CD8-positive, alpha-beta memory T cell (primary cell): Measurements from ENCODE around the gene ESRRG. TPM values are rescaled to one million over a fixed set of nuclear protein-coding genes. Genes with fewer than 3 reads are reported as not detected.
A peak's percentile ranks its signal among the peaks of the same experiment; 100 is the strongest.

ENCODE experiments used
- CTCF ChIA-PET: fragments of 350-600 bp; sonication (Branson Sonifier 250); formaldehyde crosslinking; loops from one replicate; lab custom pipeline; 2021; ENCODE audit warnings: antibody characterized with exemption; lab: Charles Lee
- POLR2A ChIA-PET: fragments of 350-600 bp; sonication (Branson Sonifier 250); formaldehyde crosslinking; loops from one replicate; lab custom pipeline; 2021; ENCODE audit warnings: antibody characterized with exemption; lab: Charles Lee
- DNase-seq, 5 donors: peaks; one replicate each; pipeline versions ENCODE4 v3.0.0 to v3.0.0-alpha.2; 2020 to 2022; ENCODE audit warnings: mixed read lengths in 1 of 5
- H3K27ac ChIP-seq: one replicate; pipeline ENCODE4 v1.7.0; 2013; ENCODE audit warnings: low read depth, mild to moderate bottlenecking, low read length, moderate library complexity
- H3K27me3 ChIP-seq: 2 replicates; pipeline ENCODE4 v1.7.0; 2013; ENCODE audit warnings: low read length, mild to moderate bottlenecking; ENCODE audit not compliant: insufficient read depth, poor library complexity, severe bottlenecking
- H3K36me3 ChIP-seq: 2 replicates; pipeline ENCODE4 v1.7.0; 2013; ENCODE audit warnings: mild to moderate bottlenecking, low read length, moderate library complexity; ENCODE audit not compliant: insufficient read depth
- H3K4me1 ChIP-seq: 2 replicates; pipeline ENCODE4 v1.7.0; 2013; ENCODE audit warnings: mild to moderate bottlenecking, low read length, moderate library complexity; ENCODE audit not compliant: insufficient read depth
- H3K4me3 ChIP-seq: 2 replicates; pipeline ENCODE4 v1.7.0; 2013; ENCODE audit warnings: mild to moderate bottlenecking, low read length
- H3K9me3 ChIP-seq: 2 replicates; pipeline ENCODE4 v1.7.0; 2013; ENCODE audit warnings: mild to moderate bottlenecking, low read length
- H3K27ac Mint-ChIP-seq, 8 donors: one replicate each; pipeline ENCODE4 v1.8.0; 2020 to 2021; ENCODE audit warnings: mixed read lengths in 8 of 8, mild to moderate bottlenecking in 6 of 8, inconsistent platforms in 3 of 8, moderate library complexity in 3 of 8
- H3K27me3 Mint-ChIP-seq, 2 donors: one replicate each; pipeline ENCODE4 v1.8.0; 2020 to 2021; ENCODE audit warnings: mixed read lengths in 2 of 2, mild to moderate bottlenecking in 1 of 2, moderate library complexity in 1 of 2
- H3K36me3 Mint-ChIP-seq, 3 donors: one replicate each; pipeline ENCODE4 v1.8.0; 2020 to 2021; ENCODE audit warnings: mixed read lengths in 3 of 3, inconsistent platforms in 1 of 3, mild to moderate bottlenecking in 1 of 3
- H3K4me1 Mint-ChIP-seq, 3 donors: one replicate each; pipeline ENCODE4 v1.8.0; 2020 to 2021; ENCODE audit warnings: mixed read lengths in 3 of 3, inconsistent platforms in 1 of 3, mild to moderate bottlenecking in 1 of 3
- H3K4me3 Mint-ChIP-seq, 7 donors: one replicate each; pipeline ENCODE4 v1.8.0; 2020 to 2021; ENCODE audit warnings: mixed read lengths in 7 of 7, mild to moderate bottlenecking in 6 of 7, moderate library complexity in 4 of 7, inconsistent platforms in 2 of 7
- H3K9me3 Mint-ChIP-seq, 5 donors: one replicate each; pipeline ENCODE4 v1.8.0; 2020 to 2022; ENCODE audit warnings: mixed read lengths in 5 of 5, mild to moderate bottlenecking in 3 of 5, moderate library complexity in 2 of 5, inconsistent platforms in 1 of 5
- polyA plus RNA-seq: library from polyadenylated mRNA; unstranded; fragments of 300-500 nt; fragmentation: Illumina TruSeq; gene quantifications from one replicate; pipeline ENCODE4 v1.2.3, GENCODE V29; 2021
- total RNA-seq, 2 experiments: library from RNA; stranded (reverse); gene quantifications; one replicate each; pipeline ENCODE4 v1.2.3, GENCODE V29; 2021

The ESRRG gene
- total RNA-seq (not detected), polyA plus RNA-seq (not detected)

DNA sequence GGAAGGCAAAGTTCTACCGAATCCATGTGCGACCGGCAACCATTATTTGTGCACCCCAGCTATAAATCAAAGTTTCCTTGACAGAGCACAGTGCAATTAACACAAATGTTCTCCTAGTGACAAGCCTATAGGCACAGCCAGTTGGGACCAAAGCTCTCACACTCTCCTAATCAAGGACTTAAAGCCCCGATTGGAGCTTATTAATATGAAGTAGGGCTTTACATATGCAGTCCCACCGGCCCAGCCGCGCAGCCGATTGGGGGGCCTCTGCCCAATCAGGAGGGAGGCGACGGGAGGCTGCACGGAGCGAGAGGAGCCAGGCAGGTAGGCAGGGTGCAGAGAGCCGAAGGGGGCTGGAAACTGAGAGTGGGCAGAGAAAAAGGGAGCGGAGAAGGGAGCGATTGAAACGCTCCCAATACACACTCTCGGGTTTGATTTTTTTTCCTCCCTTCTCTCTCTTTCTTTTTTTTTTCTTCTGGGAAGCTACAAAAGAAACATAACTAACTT is at the start of gene ESRRG:
TSS of gene ESRRG (minus strand) at position 156 of the 507 bp plus-strand sequence. CDS start at position 26, 130 bp downstream.
- H3K4me1 Mint-ChIP-seq: peaks cover 0 to 4% (median 0%) of the 10 kb centered on the region in 3 donors
- Histone ChIP-seq H3K27me3 (no peaks in the 10 kb centered on the region), H3K27ac (no peak within 1 kb of the TSS), H3K4me3 (no peak within 1 kb of the TSS), H3K36me3 (no peaks in the 10 kb centered on the region), H3K4me1 (no peaks in the 10 kb centered on the region), H3K9me3 (no peaks in the 10 kb centered on the region)
- H3K27ac Mint-ChIP-seq: no peak within 1 kb of the TSS
- ChIA-PET CTCF (no interaction called here), POLR2A (no interaction called here)
- H3K36me3 Mint-ChIP-seq: no peaks in the 10 kb centered on the region
- H3K9me3 Mint-ChIP-seq: peaks cover 0 to 3% (median 2%) of the 10 kb centered on the region in 5 donors
- H3K4me3 Mint-ChIP-seq: peak within 1 kb of the TSS in 1 of 7 donors; percentile 7
- H3K27me3 Mint-ChIP-seq: peaks cover 0 to 7% of the 10 kb centered on the region in 2 donors
- DNase-seq: no peak

DNA sequence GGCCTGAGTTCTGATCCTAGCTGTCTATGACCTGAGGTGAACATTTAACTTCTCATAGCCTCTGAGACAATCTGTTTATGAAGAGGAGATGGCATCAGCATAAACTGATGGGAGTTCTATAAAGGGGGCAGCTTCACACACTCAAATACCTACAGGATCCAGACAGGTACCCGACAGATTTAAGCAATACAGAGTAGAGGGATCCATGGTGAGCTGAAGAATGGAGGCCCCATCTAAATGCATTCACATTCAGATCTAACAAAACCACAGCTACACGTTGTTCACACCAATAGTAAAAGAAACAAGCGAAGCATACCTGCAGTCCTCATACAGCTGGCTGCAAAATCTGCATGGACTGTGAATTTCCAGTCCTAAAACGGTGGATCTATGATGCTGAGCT is 48.7 kb upstream of the ESRRG start:
- H3K27me3 ChIP-seq: no peaks in the 10 kb centered on the region
- H3K27ac ChIP-seq: no peak overlapping the region
- H3K27me3 Mint-ChIP-seq: no peaks in the 10 kb centered on the region
- H3K4me1 Mint-ChIP-seq: no peaks in the 10 kb centered on the region
- H3K36me3 ChIP-seq: no peaks in the 10 kb centered on the region
- H3K4me3 ChIP-seq: no peak overlapping the region
- no peak overlapping the region for H3K4me3 Mint-ChIP-seq
- H3K4me1 ChIP-seq: no peaks in the 10 kb centered on the region
- ChIA-PET POLR2A (no interaction called here), CTCF (no interaction called here)
- no peaks in the 10 kb centered on the region for H3K9me3 ChIP-seq
- H3K9me3 Mint-ChIP-seq: peaks cover 2 to 13% (median 10%) of the 10 kb centered on the region in 5 donors
- no peak overlapping the region for H3K27ac Mint-ChIP-seq
- no peaks in the 10 kb centered on the region for H3K36me3 Mint-ChIP-seq
- no peak for DNase-seq

- Mint-ChIP-seq H3K4me3 (no peak overlapping the region), H3K9me3 (peaks cover 5 to 24% (median 6%) of the 10 kb centered on the region in 5 donors), H3K27ac (no peak overlapping the region), H3K27me3 (no peaks in the 10 kb centered on the region), H3K36me3 (no peaks in the 10 kb centered on the region), H3K4me1 (no peaks in the 10 kb centered on the region)
- POLR2A ChIA-PET: no interaction called here
- no peak overlapping the region for H3K27ac ChIP-seq
- H3K4me1 ChIP-seq: no peaks in the 10 kb centered on the region
- H3K27me3 ChIP-seq: no peaks in the 10 kb centered on the region
- CTCF ChIA-PET: no interaction called here
- no peaks in the 10 kb centered on the region for H3K36me3 ChIP-seq
- H3K4me3 ChIP-seq: no peak overlapping the region
- H3K9me3 ChIP-seq: no peaks in the 10 kb centered on the region
- DNase-seq: no peak
Observed at GRCh38 chr1:216766633-216767327, 43.6 kb upstream of the ESRRG start.

DNA sequence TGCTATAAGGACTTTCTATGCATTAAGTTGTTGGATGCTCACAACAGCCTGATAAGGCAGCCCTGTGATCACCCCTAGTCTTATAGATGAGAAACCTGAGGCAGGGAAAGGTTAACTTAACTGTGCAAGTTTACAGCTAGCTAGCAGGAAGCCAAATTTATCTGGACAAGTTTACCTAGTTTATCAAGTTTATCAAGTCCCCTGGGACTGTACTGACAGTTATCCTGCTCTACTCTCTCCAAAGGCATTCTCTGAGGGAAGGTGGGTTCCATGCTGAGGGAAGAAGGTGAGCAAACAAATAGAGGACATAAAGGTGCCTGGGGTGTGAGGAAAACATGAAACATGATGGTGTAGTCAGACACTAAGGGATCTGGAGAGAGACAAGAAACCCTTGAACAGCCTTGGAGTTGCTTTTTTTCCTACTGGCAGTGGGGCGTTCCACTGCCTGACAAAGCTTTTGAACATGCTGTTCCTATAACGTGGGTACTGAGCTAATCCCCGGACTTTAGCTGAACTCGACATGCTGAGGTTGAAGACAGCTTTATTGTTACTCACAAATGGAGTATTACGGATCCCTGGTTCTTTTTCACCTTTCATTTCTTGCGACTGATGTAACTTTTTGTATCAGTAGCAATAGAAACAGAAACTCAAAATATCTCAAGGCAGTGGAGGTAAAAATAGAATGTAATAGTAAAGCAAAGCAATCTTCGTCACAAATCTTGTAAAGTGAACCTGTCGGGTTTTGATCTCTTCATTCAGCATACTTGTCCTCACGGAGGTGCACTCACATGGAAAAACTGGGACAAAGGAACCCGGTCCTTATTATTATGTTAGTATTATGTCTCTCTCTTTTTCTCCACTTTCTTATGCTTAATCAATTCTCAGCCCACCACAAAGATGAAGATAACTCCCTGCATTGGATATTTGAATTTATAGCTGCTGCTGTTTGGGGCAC is 42.4 kb upstream of the ESRRG start:
- Mint-ChIP-seq H3K9me3 (peaks cover 3 to 24% (median 6%) of the 10 kb centered on the region in 5 donors), H3K27ac (peak overlapping the region in 1 of 8 donors; percentile 17), H3K4me3 (no peak overlapping the region), H3K4me1 (no peaks in the 10 kb centered on the region), H3K27me3 (no peaks in the 10 kb centered on the region), H3K36me3 (no peaks in the 10 kb centered on the region)
- Histone ChIP-seq H3K9me3 (no peaks in the 10 kb centered on the region), H3K36me3 (no peaks in the 10 kb centered on the region), H3K4me3 (no peak overlapping the region), H3K27me3 (no peaks in the 10 kb centered on the region), H3K4me1 (no peaks in the 10 kb centered on the region), H3K27ac (no peak overlapping the region)
- CTCF ChIA-PET: no interaction called here
- DNase-seq: no peak
- POLR2A ChIA-PET: no interaction called here

DNA sequence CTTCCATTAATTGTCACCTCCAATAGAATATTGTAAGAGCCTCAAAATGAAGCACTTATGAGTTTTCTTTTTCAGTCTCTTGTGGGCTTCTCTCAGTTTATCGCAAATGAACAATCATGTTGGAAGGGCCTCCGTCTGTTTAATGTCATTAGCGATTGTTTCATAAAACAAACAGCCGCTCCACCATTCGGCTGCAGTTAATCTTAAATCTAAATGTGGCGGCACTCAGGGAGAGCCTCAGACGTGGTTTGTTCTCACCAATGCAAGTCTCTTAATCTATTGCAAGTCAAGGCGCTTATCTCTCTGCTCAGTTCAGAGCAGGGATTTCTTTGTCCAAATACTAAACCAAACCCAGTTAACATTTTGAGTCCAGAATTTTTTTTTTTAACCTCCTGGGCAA is 34.9 kb upstream of the ESRRG start:
- Histone ChIP-seq H3K4me3 (no peak overlapping the region), H3K36me3 (no peaks in the 10 kb centered on the region), H3K9me3 (no peaks in the 10 kb centered on the region), H3K4me1 (no peaks in the 10 kb centered on the region), H3K27me3 (no peaks in the 10 kb centered on the region), H3K27ac (no peak overlapping the region)
- no peaks in the 10 kb centered on the region for H3K36me3 Mint-ChIP-seq
- H3K9me3 Mint-ChIP-seq: peaks cover 2 to 16% (median 6%) of the 10 kb centered on the region in 5 donors
- ChIA-PET POLR2A (no interaction called here), CTCF (no interaction called here)
- no peaks in the 10 kb centered on the region for H3K27me3 Mint-ChIP-seq
- no peak overlapping the region for H3K4me3 Mint-ChIP-seq
- H3K4me1 Mint-ChIP-seq: no peaks in the 10 kb centered on the region
- H3K27ac Mint-ChIP-seq: no peak overlapping the region
- DNase-seq: no peak

DNA sequence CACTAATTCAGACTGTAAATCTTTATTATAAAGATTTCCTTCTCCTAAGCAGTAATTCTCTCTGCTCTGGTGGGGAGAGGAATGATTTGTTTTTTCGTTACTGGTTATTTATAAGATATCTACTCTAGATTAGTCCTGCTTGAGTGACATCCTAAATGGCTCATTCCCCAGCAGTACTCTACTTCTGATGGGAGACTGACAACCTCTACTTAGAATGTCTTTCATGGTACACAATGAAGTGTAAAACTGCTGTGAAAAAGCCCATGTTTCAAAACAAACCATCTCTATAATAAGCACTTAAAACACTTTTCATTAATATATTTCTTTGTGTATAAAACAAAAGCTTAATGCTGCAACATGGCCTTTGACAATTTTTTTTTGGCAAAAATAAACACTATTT is 33.9 kb upstream of the ESRRG start:
- Histone ChIP-seq H3K27ac (no peak overlapping the region), H3K4me1 (no peaks in the 10 kb centered on the region), H3K4me3 (no peak overlapping the region), H3K27me3 (no peaks in the 10 kb centered on the region), H3K36me3 (no peaks in the 10 kb centered on the region), H3K9me3 (no peaks in the 10 kb centered on the region)
- Mint-ChIP-seq H3K27me3 (no peaks in the 10 kb centered on the region), H3K36me3 (no peaks in the 10 kb centered on the region), H3K27ac (no peak overlapping the region), H3K4me3 (no peak overlapping the region), H3K4me1 (no peaks in the 10 kb centered on the region), H3K9me3 (peaks cover 2 to 16% (median 5%) of the 10 kb centered on the region in 5 donors)
- CTCF ChIA-PET: no interaction called here
- no peak for DNase-seq
- POLR2A ChIA-PET: no interaction called here

DNA sequence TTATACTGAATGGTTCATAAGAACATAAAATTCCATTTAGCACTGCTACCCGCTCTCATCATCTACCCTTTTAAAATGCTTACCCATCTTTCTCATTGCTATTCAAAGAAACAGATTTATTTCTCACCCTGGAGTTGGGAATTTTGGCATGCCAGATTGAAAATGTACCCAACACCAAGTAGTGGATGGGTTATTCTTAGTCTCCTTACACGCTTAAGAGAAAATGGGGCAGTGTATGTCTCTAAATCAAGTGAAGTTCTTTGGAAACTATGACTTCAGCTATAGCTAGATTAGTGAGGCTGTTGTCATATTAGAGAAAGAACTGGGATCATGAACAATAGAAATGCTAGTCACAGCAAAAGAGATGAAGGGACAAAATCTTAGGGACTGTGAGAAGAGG is 27.7 kb upstream of the ESRRG start:
- H3K4me3 Mint-ChIP-seq: no peak overlapping the region
- no peaks in the 10 kb centered on the region for H3K36me3 Mint-ChIP-seq
- H3K36me3 ChIP-seq: no peaks in the 10 kb centered on the region
- ChIA-PET CTCF (no interaction called here), POLR2A (no interaction called here)
- H3K9me3 Mint-ChIP-seq: peaks cover 0 to 16% (median 3%) of the 10 kb centered on the region in 5 donors
- no peak overlapping the region for H3K27ac ChIP-seq
- no peaks in the 10 kb centered on the region for H3K4me1 Mint-ChIP-seq
- H3K4me3 ChIP-seq: no peak overlapping the region
- H3K9me3 ChIP-seq: no peaks in the 10 kb centered on the region
- H3K27me3 Mint-ChIP-seq: no peaks in the 10 kb centered on the region
- DNase-seq: no peak
- H3K4me1 ChIP-seq: no peaks in the 10 kb centered on the region
- no peaks in the 10 kb centered on the region for H3K27me3 ChIP-seq
- no peak overlapping the region for H3K27ac Mint-ChIP-seq
